Activated T-cell treated with anti-CD3 and anti-CD28 coated beads for 48 hours (primary cell): ENCODE data around the gene VSTM5.
"Not testable (repeated sequence)": the region's sequence is repeated elsewhere in the genome, so short reads cannot be mapped to it uniquely, and the experiment has no call there.

Source experiments
- DNase-seq: peaks from one replicate; pipeline ENCODE4 v3.0.0-alpha.2; 2020; ENCODE audit warnings: low read depth

Gene VSTM5, protein sequence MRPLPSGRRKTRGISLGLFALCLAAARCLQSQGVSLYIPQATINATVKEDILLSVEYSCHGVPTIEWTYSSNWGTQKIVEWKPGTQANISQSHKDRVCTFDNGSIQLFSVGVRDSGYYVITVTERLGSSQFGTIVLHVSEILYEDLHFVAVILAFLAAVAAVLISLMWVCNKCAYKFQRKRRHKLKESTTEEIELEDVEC

DNA sequence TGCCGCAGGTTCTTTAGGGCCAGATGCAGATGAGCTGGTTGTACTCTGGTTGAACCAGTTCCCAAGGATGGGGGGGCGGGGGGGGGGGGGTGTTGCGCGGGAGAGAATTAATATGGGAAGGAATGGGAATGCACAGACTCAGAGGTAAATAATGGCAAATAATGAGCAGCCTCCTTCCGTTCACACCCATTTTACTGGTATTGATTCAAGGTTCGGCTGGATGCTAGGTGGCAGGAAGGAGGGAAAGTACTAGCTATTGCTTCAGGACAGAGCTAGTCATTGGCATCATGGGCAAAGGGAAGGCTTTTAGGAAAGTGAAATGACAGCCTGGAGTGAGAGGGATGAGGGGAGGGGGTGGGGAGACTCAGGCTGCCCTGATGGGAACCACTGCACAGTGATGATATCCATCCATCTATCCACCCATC, at the start of gene VSTM5:
Gene VSTM5, minus strand, starts transcription at position 25 of the 425 bp plus-strand sequence. CDS start 116 bp downstream, outside the sequence.
- no peak for DNase-seq

DNA sequence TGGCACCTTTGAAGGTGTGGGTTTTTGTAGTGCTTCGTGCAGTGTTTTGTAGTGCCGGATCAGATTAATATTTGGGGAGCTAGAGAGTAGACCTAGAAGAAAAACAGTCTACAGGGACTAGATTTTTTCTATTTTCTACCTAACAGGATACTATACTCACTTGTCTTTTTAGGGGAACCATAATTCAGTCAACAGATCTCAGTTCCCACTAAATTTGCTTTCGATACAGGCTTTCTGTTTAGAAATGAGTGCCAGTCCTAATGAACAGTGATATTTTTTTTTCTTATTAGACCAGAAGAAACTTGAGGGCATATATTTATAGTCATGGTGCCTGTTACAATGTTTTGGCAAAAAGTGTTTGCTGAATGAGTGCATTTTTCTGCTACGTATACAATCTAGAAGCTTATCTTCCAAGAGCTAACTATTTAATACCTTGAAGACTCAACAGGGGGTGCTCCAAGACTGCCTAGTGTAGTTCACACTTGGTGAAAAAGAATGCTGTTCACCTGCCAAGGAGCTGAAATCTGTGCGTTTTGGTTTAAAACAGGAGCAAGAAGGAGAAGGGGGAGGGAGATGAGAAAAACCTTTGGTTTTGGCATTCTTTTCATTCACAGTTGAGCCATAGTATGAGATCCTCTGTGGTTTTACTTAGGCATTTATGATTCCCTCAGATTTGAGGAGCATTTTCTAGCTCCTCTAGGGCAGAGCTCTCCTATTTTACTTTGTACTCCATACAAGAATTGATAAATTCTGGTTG, 44.9 kb upstream of the VSTM5 start:
- DNase-seq = no peak

DNA sequence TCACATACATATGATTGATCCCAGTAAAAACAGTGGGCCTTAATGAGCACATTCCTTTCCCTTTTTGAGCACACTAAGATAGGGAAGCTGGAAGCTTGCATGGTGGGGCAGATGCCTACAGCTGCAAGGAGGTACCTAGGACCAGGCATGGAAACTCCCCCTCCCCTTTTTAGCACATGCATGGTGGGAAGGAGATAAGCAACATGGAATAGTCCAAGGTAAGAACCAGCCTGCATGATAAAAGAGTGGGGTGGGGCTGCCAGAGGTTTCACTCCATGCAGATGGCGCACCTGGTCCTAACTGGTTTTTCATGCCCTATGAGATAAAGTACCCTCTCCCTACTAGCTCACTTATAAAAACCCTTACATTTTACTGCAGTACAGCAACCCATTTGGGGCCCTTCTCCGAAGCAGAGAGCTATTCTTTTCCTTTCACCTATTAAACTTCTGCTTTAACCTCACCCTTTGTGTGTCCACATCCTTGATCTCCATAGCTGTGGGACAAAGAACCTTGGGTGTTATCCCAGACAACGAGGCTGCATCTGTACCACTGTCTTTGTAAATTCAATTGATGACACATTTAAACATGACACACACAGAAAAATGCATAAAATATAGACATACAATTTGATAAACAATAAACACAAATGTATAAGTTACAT, 40.1 kb upstream of the VSTM5 start:
- no peak for DNase-seq

DNA sequence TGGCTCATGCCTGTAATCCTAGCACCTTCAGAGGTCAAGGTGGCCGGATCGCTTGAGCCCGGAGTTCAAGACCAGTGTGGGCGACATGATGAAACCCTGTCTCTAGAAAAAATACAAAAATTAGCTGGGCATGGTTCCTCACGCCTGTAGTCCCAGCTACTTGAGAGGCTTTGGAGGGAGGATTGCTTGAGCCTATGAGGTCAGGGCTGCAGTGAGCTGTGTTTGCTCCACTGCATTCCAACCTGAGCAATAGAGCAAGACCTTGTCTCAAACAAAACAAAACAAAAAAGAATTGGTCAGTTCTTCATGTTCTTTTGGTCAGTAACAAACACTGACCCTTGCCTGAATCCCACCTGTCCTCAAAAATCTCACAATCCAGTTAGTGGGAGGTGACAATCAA, 36.7 kb upstream of the VSTM5 start:
- no peak for DNase-seq

DNA sequence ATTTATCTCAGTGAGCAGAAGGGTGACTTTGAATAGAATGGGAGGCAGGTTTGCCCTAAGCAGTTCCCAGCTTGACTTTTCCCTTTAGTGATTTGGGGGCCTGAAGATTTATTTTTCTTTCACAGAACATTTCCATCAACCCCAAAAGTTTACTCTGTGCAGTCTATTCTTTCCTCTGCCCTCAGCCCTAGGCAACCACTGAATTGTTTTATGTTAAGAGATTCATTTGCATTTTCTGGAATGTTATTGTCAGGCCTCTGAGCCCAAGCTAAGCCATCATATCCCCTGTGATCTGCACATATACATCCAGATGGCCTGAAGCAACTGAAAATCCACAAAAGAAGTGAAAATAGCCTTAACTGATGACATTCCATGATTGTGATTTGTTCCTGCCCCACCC, 28.7 kb upstream of the VSTM5 start:
- not testable (repeated sequence) for DNase-seq

DNA sequence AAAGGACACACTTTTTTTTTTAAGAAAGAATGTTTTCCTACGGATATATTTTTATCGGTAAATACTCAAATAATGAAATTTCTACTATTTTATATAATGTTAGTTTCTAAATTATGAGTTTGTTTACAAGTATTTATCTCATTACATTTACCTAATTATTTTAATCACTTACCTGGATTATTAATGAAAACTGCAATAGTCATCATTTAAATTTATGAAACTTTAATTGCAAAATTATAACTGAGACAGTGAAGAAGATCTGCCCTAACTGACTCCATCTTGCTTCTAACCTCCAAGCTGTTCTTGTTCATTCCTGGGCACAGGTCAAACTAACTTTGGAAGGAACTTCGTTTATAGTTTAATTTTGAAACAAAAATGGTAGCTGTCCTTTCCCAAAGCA, 25.2 kb upstream of the VSTM5 start:
- no peak for DNase-seq

DNA sequence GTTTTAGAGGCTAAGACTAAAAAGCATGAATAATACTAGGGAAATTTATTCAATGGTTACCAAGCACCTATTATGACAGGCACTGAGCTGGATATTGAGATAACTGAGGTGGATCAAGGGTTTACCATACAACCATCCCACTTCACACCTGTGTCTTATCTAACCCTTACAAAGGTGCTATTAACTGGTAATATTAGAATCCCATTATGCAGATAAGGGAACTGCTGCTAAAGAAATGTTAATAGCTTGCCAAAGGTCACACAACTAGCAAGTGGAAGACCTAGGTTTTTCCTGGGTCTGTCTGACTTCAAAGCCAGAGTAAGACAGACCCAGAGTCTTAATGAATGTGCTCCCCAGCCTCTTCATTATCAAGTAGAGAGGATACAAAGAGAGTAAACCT, 21.1 kb upstream of the VSTM5 start:
- DNase-seq = no peak

DNA sequence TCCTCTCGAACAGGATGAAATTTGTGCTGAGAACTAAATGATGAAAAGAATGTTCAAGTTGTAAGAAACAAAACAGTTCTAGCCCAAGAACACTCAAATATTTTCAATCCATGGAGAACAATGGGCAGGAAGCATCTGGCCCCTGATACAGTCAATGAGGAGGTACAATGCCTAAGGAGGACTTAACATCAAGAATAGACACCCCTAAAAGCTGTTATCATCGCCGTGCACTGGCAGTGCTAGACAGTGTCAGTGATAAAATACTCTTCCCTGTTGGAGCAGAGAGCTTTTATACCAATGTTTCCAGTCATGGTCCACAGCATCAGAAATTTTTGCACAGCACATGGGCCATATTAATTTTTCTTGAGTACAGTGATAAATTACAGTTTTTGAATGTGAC, 20.2 kb upstream of the VSTM5 start:
- no peak for DNase-seq

DNA sequence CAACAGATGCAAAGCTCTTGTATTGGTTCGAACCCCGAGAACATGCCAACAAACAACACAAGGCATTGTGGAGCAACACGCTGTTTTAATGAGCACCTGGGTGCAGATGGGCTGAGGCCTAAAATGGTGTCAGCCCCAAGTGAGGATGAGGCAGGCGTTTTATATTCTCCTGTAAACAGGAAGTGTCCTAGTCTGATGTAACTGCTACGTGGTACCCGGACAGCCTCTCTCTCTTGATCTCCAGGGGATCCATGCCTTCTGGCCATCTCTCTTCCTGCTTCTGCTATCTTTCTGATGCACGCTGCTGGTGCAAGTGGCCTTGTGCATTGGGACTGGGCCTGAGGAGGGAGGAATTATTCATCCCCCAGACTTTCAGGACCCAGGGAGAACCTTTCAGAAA, 19.4 kb upstream of the VSTM5 start:
- DNase-seq = no peak

DNA sequence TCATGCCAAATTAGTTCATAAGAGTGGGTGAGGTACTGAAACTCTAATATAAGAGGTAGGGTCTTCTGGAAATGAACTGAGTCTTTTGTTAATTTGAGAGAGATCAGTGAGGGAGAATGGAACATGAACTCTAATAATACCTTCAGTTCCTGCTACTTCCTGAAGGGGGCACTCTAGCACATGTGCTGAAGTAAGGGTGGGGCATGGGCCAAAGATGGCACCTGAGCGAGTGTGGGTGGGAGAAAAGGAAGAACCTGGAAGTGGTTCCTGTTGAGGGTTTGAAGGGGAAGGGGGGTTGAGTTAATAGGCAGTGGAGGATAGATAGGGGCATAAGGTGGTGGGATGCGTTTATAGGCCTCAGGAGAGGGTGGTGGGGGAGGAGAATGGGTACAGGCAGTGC, 18.0 kb upstream of the VSTM5 start:
- DNase-seq = not testable (repeated sequence)

DNA sequence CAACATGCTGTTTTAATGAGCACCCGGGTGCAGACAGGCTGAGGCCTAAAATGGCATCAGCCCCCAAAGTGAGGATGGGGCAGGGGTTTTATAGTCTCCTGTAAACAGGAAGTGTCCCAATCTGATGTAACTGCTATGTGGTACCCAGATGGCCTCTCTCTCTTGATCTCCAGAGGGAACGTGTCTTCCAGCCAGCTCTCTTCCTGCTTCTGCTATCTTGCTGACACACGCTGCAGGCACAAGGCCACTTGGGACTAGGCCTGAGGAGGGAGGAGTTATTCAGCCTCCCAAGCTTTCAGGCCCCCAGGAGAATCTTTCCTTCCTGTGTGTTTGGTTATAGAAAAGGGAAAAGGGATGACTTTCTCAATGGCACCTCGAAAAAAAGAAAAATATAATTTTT, 11.4 kb upstream of the VSTM5 start:
- DNase-seq = no peak

DNA sequence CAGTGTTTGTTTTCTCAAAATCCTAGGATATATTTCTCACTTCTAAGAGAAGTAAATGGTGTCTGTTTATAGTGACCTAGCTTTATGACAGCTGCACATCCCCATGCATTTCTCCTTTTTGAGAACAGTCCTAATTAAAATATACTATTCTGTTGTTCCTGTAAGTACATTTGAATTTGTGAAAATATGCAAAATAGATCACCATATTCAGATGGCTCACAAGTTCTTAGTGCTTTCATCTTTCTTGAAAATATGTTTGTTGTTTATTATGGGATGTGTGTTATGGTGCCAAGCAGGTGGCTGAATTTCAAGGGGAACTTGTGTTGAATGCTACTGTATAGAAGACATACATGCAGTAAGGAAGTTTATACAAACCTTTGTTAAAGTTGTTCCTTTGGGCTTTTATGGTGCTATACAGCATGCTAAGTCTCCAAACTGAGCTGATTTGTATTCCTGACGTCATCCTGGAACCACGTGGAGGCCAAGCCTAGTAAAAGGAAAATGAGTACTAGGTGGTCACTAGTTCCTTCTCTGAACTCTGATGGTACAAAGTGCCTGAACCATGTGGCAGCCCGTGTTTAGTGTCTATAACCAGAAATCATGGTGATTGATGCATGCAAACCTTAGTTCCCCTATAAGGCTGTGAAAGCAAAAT, 7.8 kb upstream of the VSTM5 start:
- no peak for DNase-seq

DNA sequence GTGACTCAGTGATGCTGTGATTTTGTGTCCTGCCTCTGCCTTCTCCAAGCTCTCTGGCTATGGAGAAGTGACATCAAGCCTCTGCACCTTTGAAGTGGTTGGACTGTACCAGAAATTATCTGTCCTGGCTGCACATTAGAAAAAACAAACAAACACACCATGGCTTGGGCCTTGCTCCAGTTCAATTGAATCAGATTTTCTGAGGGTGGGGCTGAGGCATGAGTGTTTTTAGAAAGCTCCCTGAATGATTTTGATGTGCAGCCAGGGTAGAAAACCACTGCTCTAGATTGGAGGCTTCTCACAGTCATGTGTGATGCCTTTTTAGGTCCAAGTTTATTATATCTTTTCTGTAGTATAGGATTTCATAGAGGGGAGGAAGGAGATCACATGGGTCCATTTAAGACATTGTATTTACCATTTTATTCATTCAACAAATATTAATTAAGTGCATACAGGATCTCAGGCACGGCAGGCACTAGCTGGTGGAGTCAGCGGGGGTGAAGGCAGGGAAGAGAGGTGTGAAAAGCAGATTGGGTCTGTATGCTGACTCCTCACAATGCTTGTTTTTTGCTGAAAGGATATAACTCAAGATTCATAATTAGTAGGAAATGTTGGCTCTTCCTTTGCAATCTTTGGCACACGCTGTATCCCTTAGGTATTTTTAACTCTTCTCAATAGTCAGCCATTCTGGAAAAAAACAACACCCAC, 7.1 kb upstream of the VSTM5 start:
- no peak for DNase-seq

DNA sequence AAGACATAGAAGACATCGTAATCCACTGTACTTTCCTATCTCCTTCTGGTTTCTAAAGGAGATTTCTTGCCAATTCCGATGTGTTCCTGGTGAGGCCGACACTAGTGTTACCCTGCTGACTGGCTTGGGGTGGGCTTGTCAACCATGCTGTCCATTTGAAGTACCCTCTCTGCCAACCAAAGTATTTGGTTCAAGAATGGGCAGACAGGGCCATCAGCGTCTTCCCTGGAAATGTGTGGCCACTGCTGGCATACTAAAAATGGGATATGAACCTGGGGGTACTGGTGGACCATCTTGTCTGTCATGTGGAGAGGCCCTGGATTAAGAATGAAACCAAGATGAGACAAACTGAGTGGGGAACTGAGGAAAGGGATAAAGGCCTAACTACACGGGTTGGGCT, 1.8 kb upstream of the VSTM5 start:
- no peak for DNase-seq

DNA sequence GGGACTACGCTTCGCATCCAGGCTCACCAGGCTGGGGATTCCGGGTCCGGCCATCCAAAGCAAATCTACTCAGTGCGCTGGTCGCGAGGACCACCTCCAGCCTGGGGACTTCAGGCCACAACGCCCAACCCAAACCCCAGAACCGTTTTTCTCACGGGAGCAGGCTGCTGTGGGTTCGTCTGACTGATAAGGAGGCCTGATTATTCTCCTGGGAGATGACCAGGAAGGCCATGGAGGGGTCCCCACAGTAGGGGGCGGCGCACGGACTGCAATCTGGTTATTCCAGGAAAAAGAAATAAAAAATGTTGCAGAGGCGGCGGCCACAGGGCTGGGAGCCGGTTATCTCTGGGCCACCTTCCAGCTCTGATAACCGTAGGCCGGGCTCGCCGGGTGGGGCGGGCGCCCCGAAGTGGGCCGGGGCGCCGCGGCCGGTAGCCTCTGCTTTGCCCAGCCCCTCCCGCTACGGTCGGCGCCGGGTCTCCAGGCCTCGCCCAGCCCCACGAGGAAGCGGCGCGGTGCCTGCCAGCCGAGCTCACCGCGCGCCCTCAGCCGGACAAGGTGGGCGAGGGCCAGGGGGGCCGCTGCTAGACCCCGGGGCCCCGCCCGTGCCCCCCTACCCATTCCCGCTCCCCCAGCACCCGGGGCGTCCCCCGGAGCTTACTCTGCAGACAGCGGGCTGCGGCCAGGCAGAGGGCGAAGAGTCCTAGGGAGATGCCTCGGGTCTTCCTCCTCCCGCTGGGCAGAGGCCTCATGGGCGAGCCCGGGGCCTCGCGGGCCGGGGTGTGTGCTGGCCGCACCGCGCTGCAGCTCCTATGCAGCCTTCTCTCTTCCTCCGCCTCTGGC, 446 bp downstream of the VSTM5 start:
- DNase-seq = no peak

DNA sequence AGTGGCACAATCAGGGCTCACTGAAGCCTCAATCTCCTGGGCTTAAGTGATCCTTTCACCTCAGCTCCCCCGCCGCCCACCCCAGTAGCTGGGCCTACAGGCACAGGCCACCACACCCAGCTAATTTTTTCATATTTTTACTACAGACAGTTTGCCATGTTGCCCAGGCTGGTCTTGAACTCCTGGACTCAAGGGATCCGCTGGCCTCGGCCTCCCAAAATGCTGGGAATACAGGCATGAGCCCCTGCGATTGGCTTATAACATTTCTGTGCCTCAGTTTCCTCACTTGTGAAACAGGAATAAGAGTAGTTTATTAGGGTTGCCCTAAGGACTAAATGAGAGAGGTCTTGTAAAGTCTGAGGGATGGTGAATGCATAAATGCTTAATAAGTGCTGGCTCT, 1.2 kb downstream of the VSTM5 start:
- DNase-seq = no peak

DNA sequence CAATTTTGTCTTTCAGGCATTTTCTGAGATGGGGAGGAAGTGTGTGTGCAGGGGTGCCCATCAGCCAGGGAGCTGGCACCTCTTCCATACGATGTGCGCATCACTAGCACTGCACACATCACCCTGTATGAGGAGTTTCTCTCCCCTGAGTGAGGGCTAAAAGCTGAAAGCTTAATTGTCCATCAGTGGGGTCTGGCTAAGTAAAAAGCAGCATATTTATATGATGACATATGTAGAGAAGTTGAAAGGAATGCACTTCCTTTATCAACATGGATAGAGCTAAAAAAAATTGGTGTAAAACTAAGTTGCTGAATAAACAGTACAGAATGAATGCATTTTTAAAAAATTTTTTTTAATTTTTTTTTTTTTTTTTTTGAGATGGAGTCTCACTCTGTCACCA, 4.0 kb downstream of the VSTM5 start:
- DNase-seq = no peak

DNA sequence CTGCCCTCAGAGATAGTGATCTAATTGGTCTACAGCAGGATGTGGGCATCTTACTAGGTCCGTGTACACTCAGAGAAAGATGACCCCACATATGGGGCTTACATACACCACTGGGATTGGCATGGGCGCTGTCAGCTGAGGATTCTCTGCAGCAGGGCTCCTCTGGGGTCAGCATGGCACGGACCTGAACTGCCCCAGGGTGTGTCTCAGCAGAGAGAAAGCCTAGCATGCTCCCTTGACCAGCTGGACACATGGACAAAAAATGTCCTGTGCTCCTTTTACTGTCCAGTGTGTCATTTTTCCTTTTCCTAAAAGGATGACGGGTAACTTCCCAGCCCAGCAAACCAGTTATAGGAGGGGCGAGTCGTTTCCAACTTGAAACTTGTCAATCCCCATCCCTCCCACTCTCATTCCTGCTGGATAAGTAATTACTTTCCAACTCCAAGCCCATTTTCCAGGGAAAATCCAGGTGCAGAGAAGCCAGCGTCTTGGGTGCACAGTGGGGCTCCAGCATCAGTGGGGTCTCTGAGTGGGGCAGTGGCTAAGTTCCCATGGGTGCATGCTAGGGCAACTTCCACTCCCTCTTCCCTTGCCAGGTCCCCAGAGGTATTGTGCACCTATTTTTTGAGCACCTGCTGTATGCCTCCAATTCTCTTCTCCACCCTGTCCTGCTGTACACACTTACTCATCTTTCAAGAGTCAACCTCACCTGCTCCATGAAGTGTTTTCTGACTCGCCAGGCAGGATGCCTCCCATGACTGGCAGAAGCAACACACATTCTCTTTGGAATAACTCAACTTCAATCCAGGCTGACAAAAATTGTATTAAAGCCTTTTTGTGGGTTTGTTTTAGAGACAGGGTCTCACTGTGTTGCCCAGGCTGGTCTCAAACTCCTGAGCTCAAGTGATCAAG, 5.0 kb downstream of the VSTM5 start:
- DNase-seq = no peak

DNA sequence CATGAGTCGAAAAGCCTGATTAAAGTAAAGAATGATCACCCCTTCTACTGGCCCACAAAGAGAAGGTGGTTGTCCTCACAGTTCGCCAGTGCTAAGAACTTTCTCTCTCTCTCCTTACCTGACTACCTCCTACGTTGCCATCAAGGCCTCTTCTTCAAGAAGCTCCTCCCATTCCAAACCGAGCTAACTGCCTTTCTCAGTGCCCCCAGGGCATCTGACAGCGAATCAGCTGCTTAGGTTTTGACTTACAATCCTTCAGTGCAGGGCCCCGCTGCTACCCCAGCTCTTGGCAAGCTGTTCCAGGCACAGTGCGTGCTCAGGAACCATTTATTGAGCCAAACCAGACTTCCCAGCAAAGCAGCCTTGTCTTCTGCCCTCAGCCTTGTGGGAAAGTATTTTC, 5.8 kb downstream of the VSTM5 start:
- DNase-seq = no peak

DNA sequence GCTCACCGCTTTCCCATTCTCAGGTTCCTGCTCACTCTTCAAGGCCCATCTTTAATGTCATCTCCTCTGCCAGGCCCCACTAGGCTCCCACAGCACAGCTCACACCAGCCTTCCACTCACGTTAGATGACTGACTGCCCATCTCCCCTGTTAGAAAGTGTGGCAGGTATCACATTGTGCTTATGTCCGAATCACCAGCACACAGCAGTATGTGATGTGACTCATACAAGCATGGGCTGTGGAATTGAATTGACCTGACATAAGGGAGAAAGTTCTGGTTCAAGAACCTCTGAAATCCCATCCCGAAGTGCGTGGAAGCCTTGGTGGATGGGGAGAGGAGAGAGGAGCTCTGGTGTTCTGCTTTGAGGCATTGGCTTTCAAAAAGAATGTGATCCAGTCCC, 6.5 kb downstream of the VSTM5 start:
- DNase-seq = no peak
